GM23248 (cell line): Measurements from ENCODE around the gene HNRNPH1. TPM values are rescaled to one million over a fixed set of nuclear protein-coding genes. Genes with fewer than 3 reads are reported as not detected.
"Not testable (repeated sequence)": the region's sequence is repeated elsewhere in the genome, so short reads cannot be mapped to it uniquely, and the experiment has no call there.

Experiments
- DNase-seq: peaks from one replicate; pipeline ENCODE4 v3.0.0-alpha.2; 2015
- H2AFZ ChIP-seq: fragments of 200-600 bp; sonication (generic); 2 replicates; pipeline ENCODE4 v1.6.1; 2016; ENCODE audit warnings: antibody characterized with exemption
- H3F3A ChIP-seq: fragments of 200-600 bp; sonication (generic); 2 replicates; pipeline ENCODE4 v1.6.1; 2016; ENCODE audit warnings: mild to moderate bottlenecking, antibody characterized with exemption, mixed run types; ENCODE audit not compliant: insufficient read depth
- H3K27ac ChIP-seq: fragments of 200-600 bp; sonication (generic); 2 replicates; pipeline ENCODE4 v1.5.1; 2016; ENCODE audit warnings: mild to moderate bottlenecking
- H3K27me3 ChIP-seq: fragments of 200-600 bp; sonication (generic); replicated peaks from 2 replicates; pipeline ENCODE4 v1.6.1; 2016; ENCODE audit warnings: mild to moderate bottlenecking; ENCODE audit not compliant: insufficient read depth
- H3K36me3 ChIP-seq: fragments of 200-600 bp; sonication (generic); 2 replicates; pipeline ENCODE4 v1.6.1; 2016; ENCODE audit warnings: low read depth, mild to moderate bottlenecking
- H3K4me1 ChIP-seq: fragments of 200-600 bp; sonication (generic); 2 replicates; pipeline ENCODE4 v1.6.1; 2016; ENCODE audit warnings: mild to moderate bottlenecking; ENCODE audit not compliant: insufficient read depth
- H3K4me2 ChIP-seq: fragments of 200-600 bp; sonication (generic); one replicate; pipeline ENCODE4 v1.6.1; 2016; ENCODE audit warnings: mild to moderate bottlenecking; ENCODE audit not compliant: unreplicated experiment
- H3K4me3 ChIP-seq: fragments of 200-600 bp; sonication (generic); 2 replicates; pipeline ENCODE4 v1.5.1; 2016; ENCODE audit warnings: mild to moderate bottlenecking
- H3K79me2 ChIP-seq: fragments of 200-600 bp; sonication (generic); 2 replicates; pipeline ENCODE4 v1.6.1; 2016; ENCODE audit warnings: mild to moderate bottlenecking; ENCODE audit not compliant: insufficient read depth
- H3K9ac ChIP-seq: fragments of 200-600 bp; sonication (generic); 2 replicates; pipeline ENCODE4 v1.6.1; 2016; ENCODE audit warnings: mild to moderate bottlenecking
- H3K9me2 ChIP-seq: fragments of 200-600 bp; sonication (generic); 2 replicates; pipeline ENCODE4 v1.6.1; 2016; ENCODE audit warnings: mixed run types, mild to moderate bottlenecking, moderate library complexity; ENCODE audit not compliant: insufficient read depth
- H3K9me3 ChIP-seq: fragments of 200-600 bp; sonication (generic); one replicate; pipeline ENCODE4 v1.6.1; 2017; ENCODE audit warnings: low read depth
- H4K20me1 ChIP-seq: fragments of 200-600 bp; sonication (generic); 2 replicates; pipeline ENCODE4 v1.6.0; 2016; ENCODE audit not compliant: insufficient read depth
- EZH2phosphoT487 ChIP-seq: fragments of 200-600 bp; sonication (generic); IDR thresholded peaks from 2 replicates; pipeline ENCODE4 v1.6.1; 2018; ENCODE audit warnings: antibody characterized with exemption, moderate library complexity, mild to moderate bottlenecking, low read depth; ENCODE audit not compliant: insufficient read depth
- WGBS, 2 experiments: methylation state at CpG; one replicate each; pipeline ENCODE4 v1.1.6; 2015 to 2017; ENCODE audit warnings: low lambda C conversion rate in 2 of 2, low coverage in 1 of 2; ENCODE audit errors: missing lambda C conversion rate in 2 of 2; 5-methylcytosine and 5-hydroxymethylcytosine counted together
- in situ Hi-C: fragments of 300-500 bp; cut with MboI; formaldehyde crosslinking; loops from 2 replicates; pipeline ENCODE4 v1.15.0; 2020
- polyA plus RNA-seq: library from polyadenylated mRNA; unstranded; fragments of >200 nt; fragmentation: Nextera tagmentation; extraction: Ambion mirVana; gene quantifications from 2 replicates; pipeline ENCODE4 v1.2.1, GENCODE V29; 2016
- total RNA-seq: library from RNA; depleted of rRNA; stranded (reverse); fragments of >200 nt; shearing (Covaris generic); gene quantifications from 2 replicates; pipeline ENCODE4 v1.2.3, GENCODE V29; 2014

Gene HNRNPH1
- total and polyA plus RNA-seq, 2 experiments from 2014 or later = 163 to 220 TPM

DNA sequence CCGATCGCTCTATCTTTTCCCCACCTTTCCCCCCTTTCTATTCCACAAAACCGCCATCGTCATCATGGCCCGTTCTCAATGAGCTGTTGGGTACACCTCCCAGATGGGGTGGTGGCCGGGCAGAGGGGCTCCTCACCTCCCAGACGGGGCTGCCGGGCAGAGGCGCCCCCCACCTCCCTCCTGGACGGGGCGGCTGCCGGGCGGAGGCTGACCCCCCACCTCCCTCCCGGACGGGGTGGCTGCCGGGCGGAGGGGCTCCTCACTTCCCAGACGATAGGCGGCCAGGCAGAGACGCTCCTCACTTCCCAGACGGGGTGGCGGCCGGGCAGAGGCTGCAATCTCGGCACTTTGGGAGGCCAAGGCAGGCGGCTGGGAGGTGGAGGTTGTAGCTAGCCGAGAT, 26.8 kb upstream of the HNRNPH1 start:
- H3K4me1 ChIP-seq, H3K27me3 ChIP-seq, H3K4me2 ChIP-seq, H3K9me2 ChIP-seq, H3F3A ChIP-seq, H3K36me3 ChIP-seq, in situ Hi-C loops, H3K9me3 ChIP-seq, DNase-seq, H3K9ac ChIP-seq, H2AFZ ChIP-seq, H3K27ac ChIP-seq, H3K4me3 ChIP-seq, H3K79me2 ChIP-seq, H4K20me1 ChIP-seq: not testable (repeated sequence)
- 83 to 87% methylated on average over 8 to 25 of the region's 26 CpGs for WGBS, 2 experiments

DNA sequence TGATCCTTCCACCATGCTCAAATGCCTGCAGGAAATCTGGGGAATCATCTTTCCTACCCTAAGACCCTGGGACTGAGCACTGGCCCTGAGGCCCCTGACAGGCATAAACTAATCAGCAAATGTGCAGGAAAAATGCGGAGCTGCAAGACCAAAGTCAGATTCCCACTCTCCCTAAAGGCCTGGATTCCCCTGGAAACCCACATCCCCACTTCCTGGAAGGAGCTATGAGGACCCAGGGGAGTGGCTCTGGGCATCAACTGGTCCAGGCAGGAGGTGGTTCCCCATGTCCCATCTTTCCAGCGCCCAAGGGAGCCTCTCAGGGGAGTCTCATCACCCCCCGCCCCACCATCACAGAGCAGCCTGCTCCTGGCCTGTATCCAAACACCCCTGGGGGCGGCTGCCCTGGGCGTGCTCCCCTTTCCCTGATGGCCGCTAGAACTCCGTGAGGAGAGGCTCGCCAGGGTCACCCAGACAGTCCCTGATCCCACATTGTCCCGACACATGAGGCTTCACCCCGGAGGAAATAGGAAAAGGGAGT, 25.8 kb upstream of the HNRNPH1 start:
- in situ Hi-C loops, H3K36me3 ChIP-seq, H3F3A ChIP-seq, DNase-seq, H3K4me1 ChIP-seq, H3K4me3 ChIP-seq, H3K9me2 ChIP-seq, H4K20me1 ChIP-seq, H2AFZ ChIP-seq, H3K79me2 ChIP-seq, H3K27ac ChIP-seq, H3K27me3 ChIP-seq, H3K4me2 ChIP-seq, H3K9ac ChIP-seq, H3K9me3 ChIP-seq: not testable (repeated sequence)
- WGBS, 2 experiments = 63 to 64% methylated on average over 10 of the region's 10 CpGs

DNA sequence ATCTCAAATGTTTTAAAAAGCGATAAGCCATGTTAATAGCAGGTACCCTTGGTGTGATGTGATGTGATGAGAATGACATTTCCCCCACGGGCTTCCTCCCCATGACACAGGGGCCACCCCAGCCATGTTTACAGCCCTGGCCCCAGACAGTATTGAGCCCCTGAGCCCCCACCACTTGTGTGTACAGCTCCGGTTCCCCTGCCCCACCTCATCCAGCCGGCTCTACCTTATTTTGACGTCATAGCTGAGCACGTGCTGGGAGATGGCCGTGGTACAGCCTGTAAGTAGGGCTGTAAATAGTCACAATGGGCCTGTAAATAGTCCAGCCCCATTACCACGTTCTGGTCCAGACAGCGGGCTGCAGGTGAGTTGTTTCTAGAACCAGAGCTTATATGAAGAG, 24.9 kb upstream of the HNRNPH1 start:
- Histone ChIP-seq H3K79me2 (no peaks in the 10 kb centered on the region), H3K9ac (no peak overlapping the region), H3K27ac (no peak overlapping the region), H3K27me3 (peaks cover 7% of the 10 kb centered on the region; the same call in 1 of the 2 replicates), H3K4me3 (no peak overlapping the region), H3K9me3 (no peaks in the 10 kb centered on the region), H3K4me2 (no peak overlapping the region), H3K4me1 (no peaks in the 10 kb centered on the region), H2AFZ (no peak overlapping the region), H3K9me2 (no peaks in the 10 kb centered on the region), H3K36me3 (no peaks in the 10 kb centered on the region), H4K20me1 (no peaks in the 10 kb centered on the region), H3F3A (no peaks in the 10 kb centered on the region)
- in situ Hi-C loops = no loop called here
- no peak for TF ChIP-seq EZH2phosphoT487
- WGBS, 2 experiments = 80 to 81% methylated on average over 9 of the region's 9 CpGs
- DNase-seq = no peak

DNA sequence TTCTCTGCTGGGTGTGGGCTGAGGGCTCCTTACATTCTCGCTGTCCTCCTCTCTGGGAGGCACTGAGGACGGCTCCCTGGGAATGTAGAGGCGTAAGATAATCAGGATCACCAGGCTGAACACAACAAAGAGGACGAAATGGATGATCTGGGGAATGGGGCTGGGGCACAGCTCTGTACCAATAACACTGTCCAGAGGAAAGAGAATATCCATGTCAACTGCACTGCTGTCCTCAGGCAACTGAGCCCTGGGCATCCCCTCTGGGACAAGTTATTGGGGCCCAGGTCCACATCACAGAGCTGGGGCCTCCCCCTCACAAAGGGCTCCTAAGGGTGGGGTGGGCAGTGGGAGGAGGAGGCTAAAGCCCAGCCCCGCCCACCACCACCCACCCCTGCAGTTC, 21.3 kb upstream of the HNRNPH1 start:
- DNase-seq, H3K9ac ChIP-seq, H3F3A ChIP-seq, H3K4me1 ChIP-seq, H3K9me2 ChIP-seq, H3K27me3 ChIP-seq, H3K4me3 ChIP-seq, H3K79me2 ChIP-seq, H3K27ac ChIP-seq, H3K36me3 ChIP-seq, H3K4me2 ChIP-seq, H3K9me3 ChIP-seq, H2AFZ ChIP-seq, H4K20me1 ChIP-seq, in situ Hi-C loops: not testable (repeated sequence)
- WGBS, 2 experiments = 32 to 44% methylated on average over 4 to 5 of the region's 5 CpGs

- not testable (repeated sequence) for H4K20me1 ChIP-seq
- 59 to 64% methylated on average over 14 to 15 of the region's 16 CpGs for WGBS, 2 experiments
Observed at GRCh38 chr5:179643141-179643920, 19.9 kb upstream of the HNRNPH1 start.

GRCh38 chr5:179642626-179643025, 19.2 kb upstream of the HNRNPH1 start:
- H3K36me3 ChIP-seq, H2AFZ ChIP-seq, H3K9me2 ChIP-seq, H3K27me3 ChIP-seq, in situ Hi-C loops, H3K9me3 ChIP-seq, DNase-seq, H3K27ac ChIP-seq, H4K20me1 ChIP-seq, H3K4me1 ChIP-seq, H3K9ac ChIP-seq, H3K4me3 ChIP-seq, H3K4me2 ChIP-seq, H3F3A ChIP-seq, H3K79me2 ChIP-seq: not testable (repeated sequence)
- WGBS, 2 experiments = 79% methylated on average over 16 of the region's 17 CpGs

More at GRCh38 chr5:179643141-179643920, 19.9 kb upstream of the HNRNPH1 start:
- H3K79me2 ChIP-seq, H3K27ac ChIP-seq, H3K4me3 ChIP-seq, H3K4me2 ChIP-seq, H3K27me3 ChIP-seq, H2AFZ ChIP-seq, H3K36me3 ChIP-seq, H3F3A ChIP-seq, DNase-seq, H3K9ac ChIP-seq, H3K4me1 ChIP-seq, H3K9me2 ChIP-seq, in situ Hi-C loops, H3K9me3 ChIP-seq: not testable (repeated sequence)

DNA sequence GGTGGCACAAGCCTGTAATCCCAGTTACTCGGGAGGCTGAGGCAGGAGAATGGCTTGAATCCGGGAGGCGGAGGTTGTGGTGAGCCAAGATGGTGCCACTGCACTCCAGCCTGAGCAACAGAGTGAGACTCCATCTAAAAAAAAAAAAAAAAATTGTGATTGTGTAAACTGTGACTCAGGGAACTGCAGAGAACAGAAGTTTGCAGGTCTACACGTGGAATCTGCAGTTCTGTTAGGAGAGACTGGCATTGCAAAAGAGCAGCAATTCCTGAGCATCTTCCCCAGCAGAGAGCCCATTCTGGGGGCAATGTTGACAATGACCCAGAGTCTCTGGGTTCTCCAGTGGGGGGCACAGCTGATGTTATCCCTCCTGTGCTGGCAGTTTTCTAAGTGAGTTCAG, 18.3 kb upstream of the HNRNPH1 start:
- H3K4me2 ChIP-seq, H3K9me2 ChIP-seq, H3K4me3 ChIP-seq, H2AFZ ChIP-seq, H3F3A ChIP-seq, H3K27ac ChIP-seq, H3K9me3 ChIP-seq, H3K4me1 ChIP-seq, in situ Hi-C loops, DNase-seq, H3K27me3 ChIP-seq, H3K36me3 ChIP-seq, H4K20me1 ChIP-seq, H3K9ac ChIP-seq, H3K79me2 ChIP-seq: not testable (repeated sequence)
- WGBS, 2 experiments = no CpG with 5 or more reads among the region's 4 CpGs
